Measurements from ENCODE around the gene SERPINE1. TPM values are rescaled to one million over a fixed set of nuclear protein-coding genes. Genes with fewer than 3 reads are reported as not detected.
A peak's percentile ranks its signal among the peaks of the same experiment; 100 is the strongest.

Gene SERPINE1
- total and polyA plus RNA-seq, 2 of the 13 experiments (the other 11 are each of a cell fraction or from before 2014, with no cell fraction given) = 21.2 to 1,576 TPM

GRCh38 chr7:101124376-101125056 lies 2.4 kb upstream of the SERPINE1 start:
- Histone ChIP-seq H3K4me3 (replicated peaks in 1 of 3; ENCODE audit: insufficient read depth in 1 of 3, low read depth in 2 of 3, low read length in 3 of 3) (peak overlapping the region in 2 of 3 experiments; percentile 17 to 24; a peak in 2 of 6 replicates), H3K9me3 (ENCODE audit: low read length) (no peaks in the 10 kb centered on the region), H3K27me3 (ENCODE audit: control insufficient read depth in 1 of 2, insufficient read depth in 2 of 2, low read length in 2 of 2) (no peaks in the 10 kb centered on the region; a peak in 1 of 5 replicates), H3K79me2 (ENCODE audit: insufficient read depth, low read length) (peaks cover 12% of the 10 kb centered on the region), H4K20me1 (ENCODE audit: insufficient read depth, low read length) (peaks cover 18% of the 10 kb centered on the region; the same call in 1 of the 2 replicates), H3K4me2 (ENCODE audit: low read depth, low read length) (peak overlapping the region; percentile 94), H3K9ac (ENCODE audit: insufficient read depth, low read depth, low read length) (peak overlapping the region; percentile 89), H3K4me1 (ENCODE audit: insufficient read depth, low read length) (peaks cover 91% of the 10 kb centered on the region), H3K27ac (ENCODE audit: extremely low read length, insufficient read depth, low read length) (peak overlapping the region; percentile 99), H2AFZ (ENCODE audit: low read length) (no peak overlapping the region), H3K36me3 (replicated peaks in 1 of 2; ENCODE audit: control insufficient read depth in 1 of 2, insufficient read depth in 2 of 2, low read length in 2 of 2) (peaks cover under 1 to 8% of the 10 kb centered on the region in 2 experiments; a peak in 3 of 5 replicates)
- intact Hi-C loops (cut with micrococcal nuclease; ENCODE audit: unreplicated experiment) (no loop called here), in situ Hi-C loops (cut with HindIII; ENCODE audit: extremely low pct_ligation_motif_present, low pct_unique_long_range_greater_than_20kb) (no loop called here)
- FAIRE-seq (peak; percentile 71), ATAC-seq (peak; percentile 9), DNase-seq (ENCODE audit: low spot score) (peak; percentile 84)
- ChIA-PET POLR2A (interaction anchor here (0.7 to 4.1 kb wide), 12 partner anchors 10 to 482 kb away, joined by 3 to 56 read pairs (median 4); partner anchors contain the start of genes CLDN15, MOGAT3, TRIM56 and UFSP1), CTCF (ENCODE audit: low intra/inter-chr PET ratio, low total read pairs) (no interaction called here)
- WGBS (ENCODE audit: low lambda C conversion rate) = 5% methylated on average over 7 of the region's 7 CpGs
- BruUV-seq (replicated peaks) = TSS peak; percentile 43
- TF ChIP-seq ZKSCAN5 (CRISPR knock-in tag; IDR thresholded peaks at IDR 0.05) (no peak), ZNF468 (CRISPR knock-in tag; IDR thresholded peaks at IDR 0.05) (no peak), AHR (CRISPR knock-in tag; IDR thresholded peaks at IDR 0.05) (no peak), ZNF652 (CRISPR knock-in tag; IDR thresholded peaks at IDR 0.05; ENCODE audit: borderline replicate concordance, low read depth) (no peak), SMAD1 (CRISPR knock-in tag; IDR thresholded peaks at IDR 0.05; ENCODE audit: borderline replicate concordance, low read depth) (no peak), FLYWCH1 (CRISPR knock-in tag; IDR thresholded peaks at IDR 0.05) (no peak), TAF15 (IDR thresholded peaks at IDR 0.05; ENCODE audit: low read depth, low read length, poor library complexity, severe bottlenecking) (no peak), GFI1 (CRISPR knock-in tag; IDR thresholded peaks at IDR 0.05; ENCODE audit: borderline replicate concordance) (peak; percentile 53; the same call in 1 of the 2 replicates), ZNF776 (CRISPR knock-in tag; IDR thresholded peaks at IDR 0.05) (no peak), ZNF724P (CRISPR knock-in tag; IDR thresholded peaks at IDR 0.05; ENCODE audit: borderline replicate concordance) (no peak), ZNF781 (CRISPR knock-in tag; IDR thresholded peaks at IDR 0.05; ENCODE audit: borderline replicate concordance, not compliant biosample characterization) (no peak), KDM5B (CRISPR knock-in tag; IDR thresholded peaks at IDR 0.05; ENCODE audit: borderline replicate concordance) (no peak), ZNF567 (CRISPR knock-in tag; IDR thresholded peaks at IDR 0.05; ENCODE audit: borderline replicate concordance) (no peak), ZNF841 (CRISPR knock-in tag; IDR thresholded peaks at IDR 0.05; ENCODE audit: borderline replicate concordance) (no peak), HOXD1 (CRISPR knock-in tag; IDR thresholded peaks at IDR 0.05) (no peak), MAFK (conservative IDR thresholded peaks at IDR 0.05 in 1 of 2, IDR thresholded peaks at IDR 0.05 in 1 of 2; ENCODE audit: low read length in 2 of 2) (no peak), SP2 (CRISPR knock-in tag; IDR thresholded peaks at IDR 0.05) (no peak)
- TF ChIP-seq, protein P1, sequence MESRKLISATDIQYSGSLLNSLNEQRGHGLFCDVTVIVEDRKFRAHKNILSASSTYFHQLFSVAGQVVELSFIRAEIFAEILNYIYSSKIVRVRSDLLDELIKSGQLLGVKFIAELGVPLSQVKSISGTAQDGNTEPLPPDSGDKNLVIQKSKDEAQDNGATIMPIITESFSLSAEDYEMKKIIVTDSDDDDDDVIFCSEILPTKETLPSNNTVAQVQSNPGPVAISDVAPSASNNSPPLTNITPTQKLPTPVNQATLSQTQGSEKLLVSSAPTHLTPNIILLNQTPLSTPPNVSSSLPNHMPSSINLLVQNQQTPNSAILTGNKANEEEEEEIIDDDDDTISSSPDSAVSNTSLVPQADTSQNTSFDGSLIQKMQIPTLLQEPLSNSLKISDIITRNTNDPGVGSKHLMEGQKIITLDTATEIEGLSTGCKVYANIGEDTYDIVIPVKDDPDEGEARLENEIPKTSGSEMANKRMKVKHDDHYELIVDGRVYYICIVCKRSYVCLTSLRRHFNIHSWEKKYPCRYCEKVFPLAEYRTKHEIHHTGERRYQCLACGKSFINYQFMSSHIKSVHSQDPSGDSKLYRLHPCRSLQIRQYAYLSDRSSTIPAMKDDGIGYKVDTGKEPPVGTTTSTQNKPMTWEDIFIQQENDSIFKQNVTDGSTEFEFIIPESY (CRISPR knock-in tag; IDR thresholded peaks at IDR 0.05) = no peak
- TF ChIP-seq, protein P2, sequence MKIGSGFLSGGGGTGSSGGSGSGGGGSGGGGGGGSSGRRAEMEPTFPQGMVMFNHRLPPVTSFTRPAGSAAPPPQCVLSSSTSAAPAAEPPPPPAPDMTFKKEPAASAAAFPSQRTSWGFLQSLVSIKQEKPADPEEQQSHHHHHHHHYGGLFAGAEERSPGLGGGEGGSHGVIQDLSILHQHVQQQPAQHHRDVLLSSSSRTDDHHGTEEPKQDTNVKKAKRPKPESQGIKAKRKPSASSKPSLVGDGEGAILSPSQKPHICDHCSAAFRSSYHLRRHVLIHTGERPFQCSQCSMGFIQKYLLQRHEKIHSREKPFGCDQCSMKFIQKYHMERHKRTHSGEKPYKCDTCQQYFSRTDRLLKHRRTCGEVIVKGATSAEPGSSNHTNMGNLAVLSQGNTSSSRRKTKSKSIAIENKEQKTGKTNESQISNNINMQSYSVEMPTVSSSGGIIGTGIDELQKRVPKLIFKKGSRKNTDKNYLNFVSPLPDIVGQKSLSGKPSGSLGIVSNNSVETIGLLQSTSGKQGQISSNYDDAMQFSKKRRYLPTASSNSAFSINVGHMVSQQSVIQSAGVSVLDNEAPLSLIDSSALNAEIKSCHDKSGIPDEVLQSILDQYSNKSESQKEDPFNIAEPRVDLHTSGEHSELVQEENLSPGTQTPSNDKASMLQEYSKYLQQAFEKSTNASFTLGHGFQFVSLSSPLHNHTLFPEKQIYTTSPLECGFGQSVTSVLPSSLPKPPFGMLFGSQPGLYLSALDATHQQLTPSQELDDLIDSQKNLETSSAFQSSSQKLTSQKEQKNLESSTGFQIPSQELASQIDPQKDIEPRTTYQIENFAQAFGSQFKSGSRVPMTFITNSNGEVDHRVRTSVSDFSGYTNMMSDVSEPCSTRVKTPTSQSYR (CRISPR knock-in tag; IDR thresholded peaks at IDR 0.05; ENCODE audit: borderline replicate concordance) = no peak

Measured in HepG2 (cell line).